Breast epithelium (tissue), 3 donors: ENCODE measurements around the gene FAM151B.
A peak's percentile ranks its signal among the peaks of the same experiment; 100 is the strongest.

Experiments used
- POLR2A ChIP-seq: fragments of 450-650 bp; IDR thresholded peaks from one replicate; pipeline ENCODE4 v1.6.1; 2016; ENCODE audit warnings: antibody characterized with exemption, mild to moderate bottlenecking, moderate library complexity
- POLR2AphosphoS5 ChIP-seq, 3 donors: sonication (generic); formaldehyde crosslinking; IDR thresholded peaks; one replicate each; pipeline ENCODE4 v1.6.1; 2017; ENCODE audit warnings: antibody characterized with exemption in 3 of 3
- TF ChIP-seq, protein P1 (sequence below), 3 donors: fragments of 450-650 bp; IDR thresholded peaks; one replicate each; pipeline ENCODE4 v1.5.1; 2016 to 2017; ENCODE audit warnings: antibody characterized with exemption in 3 of 3, mild to moderate bottlenecking in 3 of 3, moderate library complexity in 3 of 3

DNA sequence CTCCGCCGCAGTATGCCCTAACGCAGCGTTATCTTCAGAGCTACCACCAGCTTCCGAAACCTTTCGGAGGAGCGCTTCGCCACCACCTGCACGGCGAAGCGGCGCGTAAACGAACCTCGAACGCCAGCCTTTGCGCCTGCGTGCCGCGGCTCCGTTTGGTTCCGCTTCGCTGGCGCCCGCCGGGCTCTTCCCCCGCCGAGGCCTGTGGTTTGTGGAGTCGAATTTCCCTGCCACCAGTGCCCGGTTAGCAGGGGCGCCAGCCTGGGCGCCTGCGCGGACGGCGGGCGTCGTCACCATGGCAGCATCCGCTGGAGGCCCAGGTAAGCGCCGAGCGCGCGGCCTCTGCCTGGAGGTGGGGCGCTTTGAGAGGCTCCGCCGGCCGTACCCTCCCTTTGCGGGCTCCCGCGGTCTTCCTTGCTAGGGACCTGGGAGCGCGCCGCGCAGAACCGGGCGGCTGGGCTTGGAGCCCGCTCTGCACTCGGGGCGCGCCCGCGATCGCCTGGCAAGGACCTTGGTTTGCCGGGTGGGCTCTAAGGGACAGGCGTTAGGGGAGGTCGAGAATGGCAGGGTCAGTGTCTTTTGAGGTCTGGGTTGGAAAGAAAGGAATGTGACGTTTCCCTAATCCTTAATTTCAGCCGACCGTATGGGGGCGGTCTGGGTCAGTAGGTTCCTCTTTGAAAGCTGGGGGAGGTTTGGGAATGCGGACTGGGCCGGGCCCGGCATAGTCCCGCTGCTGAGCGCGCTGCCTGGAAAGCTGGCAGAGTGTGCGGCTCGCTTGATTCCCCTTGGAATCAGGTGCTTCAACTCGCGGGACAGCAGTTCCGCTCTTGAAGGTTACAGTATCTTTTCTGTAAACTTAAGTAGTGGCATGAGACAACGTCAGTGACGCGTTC is at the start of gene FAM151B:
- TF ChIP-seq, protein P1, sequence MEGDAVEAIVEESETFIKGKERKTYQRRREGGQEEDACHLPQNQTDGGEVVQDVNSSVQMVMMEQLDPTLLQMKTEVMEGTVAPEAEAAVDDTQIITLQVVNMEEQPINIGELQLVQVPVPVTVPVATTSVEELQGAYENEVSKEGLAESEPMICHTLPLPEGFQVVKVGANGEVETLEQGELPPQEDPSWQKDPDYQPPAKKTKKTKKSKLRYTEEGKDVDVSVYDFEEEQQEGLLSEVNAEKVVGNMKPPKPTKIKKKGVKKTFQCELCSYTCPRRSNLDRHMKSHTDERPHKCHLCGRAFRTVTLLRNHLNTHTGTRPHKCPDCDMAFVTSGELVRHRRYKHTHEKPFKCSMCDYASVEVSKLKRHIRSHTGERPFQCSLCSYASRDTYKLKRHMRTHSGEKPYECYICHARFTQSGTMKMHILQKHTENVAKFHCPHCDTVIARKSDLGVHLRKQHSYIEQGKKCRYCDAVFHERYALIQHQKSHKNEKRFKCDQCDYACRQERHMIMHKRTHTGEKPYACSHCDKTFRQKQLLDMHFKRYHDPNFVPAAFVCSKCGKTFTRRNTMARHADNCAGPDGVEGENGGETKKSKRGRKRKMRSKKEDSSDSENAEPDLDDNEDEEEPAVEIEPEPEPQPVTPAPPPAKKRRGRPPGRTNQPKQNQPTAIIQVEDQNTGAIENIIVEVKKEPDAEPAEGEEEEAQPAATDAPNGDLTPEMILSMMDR (IDR thresholded peaks at IDR 0.05), result peak in 1 of 3 donors; percentile 9
- no peak for TF ChIP-seq POLR2A
- peak in 2 of 3 donors; percentile 17 to 60 for TF ChIP-seq POLR2AphosphoS5 (IDR thresholded peaks at IDR 0.05)
